ENCODE measurements around the gene KCND3. TPM values are rescaled to one million over a fixed set of nuclear protein-coding genes. Genes with fewer than 3 reads are reported as not detected.

Gene KCND3
- total RNA-seq, 5 donors from 2014 or later (not counting 1 experiment from before 2014, with no cell fraction given) = not detected

GRCh38 chr1:111878649-111879048 is 110.8 kb downstream of the KCND3 start:
- H3K4me1 Mint-ChIP-seq = no peaks in the 10 kb centered on the region
- H3K9me3 ChIP-seq = no peaks in the 10 kb centered on the region
- H3K4me3 ChIP-seq (ENCODE audit: control insufficient read depth in 1 of 2, extremely low read depth in 1 of 2, low read length in 1 of 2) = no peak overlapping the region
- 40% methylated on average over 1 of the region's 1 CpG for WGBS (ENCODE audit: insufficient coverage)
- no peaks in the 10 kb centered on the region for H3K4me1 ChIP-seq (ENCODE audit: control insufficient read depth in 1 of 2, extremely low read depth in 1 of 2, insufficient read depth in 2 of 2, low read length in 2 of 2)
- no peaks in the 10 kb centered on the region for H3K36me3 Mint-ChIP-seq
- H3K36me3 ChIP-seq (ENCODE audit: control insufficient read depth in 2 of 2, extremely low read depth in 1 of 2, insufficient read depth in 1 of 2, low read length in 1 of 2) = no peaks in the 10 kb centered on the region
- DNase-seq = no peak
- ATAC-seq (replicated peaks in 1 of 4) = no peak
- CTCF ChIA-PET = no interaction called here
- H3K27ac ChIP-seq (ENCODE audit: low read length) = no peak overlapping the region
- no peak overlapping the region for H3K27ac Mint-ChIP-seq
- no peaks in the 10 kb centered on the region for H3K9me3 Mint-ChIP-seq
- no peak overlapping the region for H3K4me3 Mint-ChIP-seq
- peaks cover 52 to 56% of the 10 kb centered on the region in 2 donors for H3K27me3 Mint-ChIP-seq
- POLR2A ChIA-PET = no interaction called here
- peaks cover 5 to 41% of the 10 kb centered on the region in 2 experiments for H3K27me3 ChIP-seq (replicated peaks in 1 of 2; ENCODE audit: control insufficient read depth in 2 of 2, extremely low read depth in 1 of 2, insufficient read depth in 2 of 2, low read length in 1 of 2)

- Histone ChIP-seq H3K4me1 (ENCODE audit: control insufficient read depth in 1 of 2, extremely low read depth in 1 of 2, insufficient read depth in 2 of 2, low read length in 2 of 2) (no peaks in the 10 kb centered on the region), H3K4me3 (ENCODE audit: control insufficient read depth in 1 of 2, extremely low read depth in 1 of 2, low read length in 1 of 2) (no peak overlapping the region), H3K36me3 (ENCODE audit: control insufficient read depth in 2 of 2, extremely low read depth in 1 of 2, insufficient read depth in 1 of 2, low read length in 1 of 2) (no peaks in the 10 kb centered on the region), H3K27ac (ENCODE audit: low read length) (no peak overlapping the region), H3K9me3 (no peaks in the 10 kb centered on the region), H3K27me3 (replicated peaks in 1 of 2; ENCODE audit: control insufficient read depth in 2 of 2, extremely low read depth in 1 of 2, insufficient read depth in 2 of 2, low read length in 1 of 2) (peaks cover 5 to 42% of the 10 kb centered on the region in 2 experiments)
- no peak overlapping the region for H3K27ac Mint-ChIP-seq
- ATAC-seq (replicated peaks in 1 of 4) (no peak), DNase-seq (no peak)
- H3K9me3 Mint-ChIP-seq = no peaks in the 10 kb centered on the region
- H3K4me1 Mint-ChIP-seq = no peaks in the 10 kb centered on the region
- CTCF ChIA-PET = no interaction called here
- no peak overlapping the region for H3K4me3 Mint-ChIP-seq
- H3K27me3 Mint-ChIP-seq = peaks cover 47 to 53% of the 10 kb centered on the region in 2 donors
- POLR2A ChIA-PET = interaction anchor here in 1 of 2 donors (0.6 kb wide), 1 partner anchor 172 kb away, joined by 3 read pairs; no protein-coding TSS in a partner anchor
- no peaks in the 10 kb centered on the region for H3K36me3 Mint-ChIP-seq
- 66% methylated on average over 5 of the region's 7 CpGs for WGBS (ENCODE audit: insufficient coverage)
These were observed 111.4 kb downstream of the KCND3 start for GRCh38 chr1:111878091-111878490.

GRCh38 chr1:111876631-111877030 is 112.8 kb downstream of the KCND3 start:
- Mint-ChIP-seq H3K4me1 (no peaks in the 10 kb centered on the region), H3K36me3 (no peaks in the 10 kb centered on the region), H3K27me3 (peaks cover 37 to 40% of the 10 kb centered on the region in 2 donors), H3K9me3 (no peaks in the 10 kb centered on the region), H3K4me3 (no peak overlapping the region), H3K27ac (no peak overlapping the region)
- CTCF ChIA-PET = no interaction called here
- H3K9me3 ChIP-seq = no peaks in the 10 kb centered on the region
- WGBS (ENCODE audit: insufficient coverage) = no CpG with 5 or more reads among the region's 3 CpGs
- H3K27ac ChIP-seq (ENCODE audit: low read length) = no peak overlapping the region
- ATAC-seq (replicated peaks in 1 of 4) (no peak), DNase-seq (no peak)
- H3K36me3 ChIP-seq (ENCODE audit: control insufficient read depth in 2 of 2, extremely low read depth in 1 of 2, insufficient read depth in 1 of 2, low read length in 1 of 2) = no peaks in the 10 kb centered on the region
- no peak overlapping the region for H3K4me3 ChIP-seq (ENCODE audit: control insufficient read depth in 1 of 2, extremely low read depth in 1 of 2, low read length in 1 of 2)
- no peaks in the 10 kb centered on the region for H3K4me1 ChIP-seq (ENCODE audit: control insufficient read depth in 1 of 2, extremely low read depth in 1 of 2, insufficient read depth in 2 of 2, low read length in 2 of 2)
- peaks cover 5 to 37% of the 10 kb centered on the region in 2 experiments for H3K27me3 ChIP-seq (replicated peaks in 1 of 2; ENCODE audit: control insufficient read depth in 2 of 2, extremely low read depth in 1 of 2, insufficient read depth in 2 of 2, low read length in 1 of 2)
- POLR2A ChIA-PET = no interaction called here

- DNase-seq (no peak), ATAC-seq (replicated peaks in 1 of 4) (no peak)
- no peak overlapping the region for H3K27ac Mint-ChIP-seq
- Histone ChIP-seq H3K27ac (ENCODE audit: low read length) (no peak overlapping the region), H3K27me3 (replicated peaks in 1 of 2; ENCODE audit: control insufficient read depth in 2 of 2, extremely low read depth in 1 of 2, insufficient read depth in 2 of 2, low read length in 1 of 2) (peaks cover 5 to 28% of the 10 kb centered on the region in 2 experiments), H3K4me3 (ENCODE audit: control insufficient read depth in 1 of 2, extremely low read depth in 1 of 2, low read length in 1 of 2) (no peak overlapping the region), H3K36me3 (ENCODE audit: control insufficient read depth in 2 of 2, extremely low read depth in 1 of 2, insufficient read depth in 1 of 2, low read length in 1 of 2) (no peaks in the 10 kb centered on the region), H3K9me3 (no peaks in the 10 kb centered on the region), H3K4me1 (ENCODE audit: control insufficient read depth in 1 of 2, extremely low read depth in 1 of 2, insufficient read depth in 2 of 2, low read length in 2 of 2) (no peaks in the 10 kb centered on the region)
- 86% methylated on average over 2 of the region's 3 CpGs for WGBS (ENCODE audit: insufficient coverage)
- no peaks in the 10 kb centered on the region for H3K9me3 Mint-ChIP-seq
- peaks cover 28 to 31% of the 10 kb centered on the region in 2 donors for H3K27me3 Mint-ChIP-seq
- no peaks in the 10 kb centered on the region for H3K4me1 Mint-ChIP-seq
- POLR2A ChIA-PET = no interaction called here
- H3K4me3 Mint-ChIP-seq = no peak overlapping the region
- H3K36me3 Mint-ChIP-seq = no peaks in the 10 kb centered on the region
- CTCF ChIA-PET = no interaction called here
These were observed 113.8 kb downstream of the KCND3 start for GRCh38 chr1:111875640-111876039.

- Mint-ChIP-seq H3K27me3 (peaks cover 19 to 28% of the 10 kb centered on the region in 2 donors), H3K4me1 (no peaks in the 10 kb centered on the region), H3K9me3 (no peaks in the 10 kb centered on the region), H3K27ac (no peak overlapping the region), H3K4me3 (no peak overlapping the region), H3K36me3 (no peaks in the 10 kb centered on the region)
- H3K9me3 ChIP-seq = no peaks in the 10 kb centered on the region
- ChIA-PET CTCF (no interaction called here), POLR2A (no interaction called here)
- no peak overlapping the region for H3K4me3 ChIP-seq (ENCODE audit: control insufficient read depth in 1 of 2, extremely low read depth in 1 of 2, low read length in 1 of 2)
- WGBS (ENCODE audit: insufficient coverage) = no CpG with 5 or more reads among the region's 5 CpGs
- H3K27me3 ChIP-seq (replicated peaks in 1 of 2; ENCODE audit: control insufficient read depth in 2 of 2, extremely low read depth in 1 of 2, insufficient read depth in 2 of 2, low read length in 1 of 2) = peaks cover 5 to 32% of the 10 kb centered on the region in 2 experiments
- ATAC-seq (replicated peaks in 1 of 4) (no peak), DNase-seq (no peak)
- no peaks in the 10 kb centered on the region for H3K36me3 ChIP-seq (ENCODE audit: control insufficient read depth in 2 of 2, extremely low read depth in 1 of 2, insufficient read depth in 1 of 2, low read length in 1 of 2)
- H3K27ac ChIP-seq (ENCODE audit: low read length) = no peak overlapping the region
- no peaks in the 10 kb centered on the region for H3K4me1 ChIP-seq (ENCODE audit: control insufficient read depth in 1 of 2, extremely low read depth in 1 of 2, insufficient read depth in 2 of 2, low read length in 2 of 2)
These were observed 115.9 kb downstream of the KCND3 start for GRCh38 chr1:111873460-111874030.

GRCh38 chr1:111870181-111870580 is 119.3 kb downstream of the KCND3 start:
- WGBS (ENCODE audit: insufficient coverage) = 80% methylated on average over 1 of the region's 1 CpG

More at GRCh38 chr1:111870181-111870580, 119.3 kb downstream of the KCND3 start:
- H3K27ac Mint-ChIP-seq = no peak overlapping the region
- H3K4me3 Mint-ChIP-seq = no peak overlapping the region
- Histone ChIP-seq H3K36me3 (ENCODE audit: control insufficient read depth in 2 of 2, extremely low read depth in 1 of 2, insufficient read depth in 1 of 2, low read length in 1 of 2) (no peaks in the 10 kb centered on the region), H3K27me3 (replicated peaks in 1 of 2; ENCODE audit: control insufficient read depth in 2 of 2, extremely low read depth in 1 of 2, insufficient read depth in 2 of 2, low read length in 1 of 2) (peaks cover 5 to 30% of the 10 kb centered on the region in 2 experiments), H3K4me1 (ENCODE audit: control insufficient read depth in 1 of 2, extremely low read depth in 1 of 2, insufficient read depth in 2 of 2, low read length in 2 of 2) (no peaks in the 10 kb centered on the region), H3K4me3 (ENCODE audit: control insufficient read depth in 1 of 2, extremely low read depth in 1 of 2, low read length in 1 of 2) (no peak overlapping the region), H3K9me3 (no peaks in the 10 kb centered on the region), H3K27ac (ENCODE audit: low read length) (no peak overlapping the region)
- H3K36me3 Mint-ChIP-seq = no peaks in the 10 kb centered on the region
- POLR2A ChIA-PET = no interaction called here
- ATAC-seq (replicated peaks in 1 of 4) = no peak
- no peaks in the 10 kb centered on the region for H3K9me3 Mint-ChIP-seq
- no peak for DNase-seq
- H3K27me3 Mint-ChIP-seq = peaks cover 4 to 16% of the 10 kb centered on the region in 2 donors
- H3K4me1 Mint-ChIP-seq = peaks cover 0 to under 1% (median 0%) of the 10 kb centered on the region in 3 donors
- CTCF ChIA-PET = no interaction called here

Data from T-cell (primary cell).